ENCODE results near the gene FARS2.

- TF ChIP-seq POLR2A (IDR thresholded peaks at IDR 0.05) (no peak), CTCF (IDR thresholded peaks at IDR 0.05) (no peak)
Observed at GRCh38 chr6:5782783-5783547, 521.7 kb downstream of the FARS2 start.
